Measurements from ENCODE around the gene SMIM32. TPM values are rescaled to one million over a fixed set of nuclear protein-coding genes. Genes with fewer than 3 reads are reported as not detected.

Gene SMIM32
- total RNA-seq, 1 experiment from 2014 or later = 0.31 TPM

- intact Hi-C loops (cut with micrococcal nuclease; ENCODE audit: unreplicated experiment) = loop anchor here (2.0 kb wide), 1 partner anchor 327 kb away; no protein-coding TSS in a partner anchor
These were observed 21.0 kb upstream of the SMIM32 start for GRCh38 chr5:136213919-136214493.

GRCh38 chr5:136212252-136212721 is 19.3 kb upstream of the SMIM32 start:
- intact Hi-C loops (cut with micrococcal nuclease; ENCODE audit: unreplicated experiment) = loop anchor here (2.0 kb wide), 1 partner anchor 325 kb away; no protein-coding TSS in a partner anchor
- H3K4me3 ChIP-seq (ENCODE audit: low read depth in 2 of 2, low read length in 2 of 2) = no peak overlapping the region
- ATAC-seq = peak; percentile 67; the same call in 1 of the 2 replicates

More at GRCh38 chr5:136213919-136214493, 21.0 kb upstream of the SMIM32 start:
- no TSS peak for BruUV-seq (replicated peaks)
- DNase-seq (ENCODE audit: low read depth, low spot score) (no peak), ATAC-seq (no peak)
- in situ Hi-C loops (cut with HindIII; ENCODE audit: low pct_unique_long_range_greater_than_20kb, low sequenced_read_pairs) = no loop called here
- Histone ChIP-seq H3K4me1 (ENCODE audit: control insufficient read depth, insufficient read depth, low read length) (no peaks in the 10 kb centered on the region; the same call in 1 of the 2 replicates), H3K4me3 (ENCODE audit: low read depth in 2 of 2, low read length in 2 of 2) (no peak overlapping the region), H3K9me3 (ENCODE audit: control insufficient read depth, insufficient read depth, low read depth, low read length) (no peaks in the 10 kb centered on the region), H3K36me3 (ENCODE audit: control insufficient read depth, insufficient read depth, low read length) (no peaks in the 10 kb centered on the region), H3K27ac (ENCODE audit: low read length) (no peak overlapping the region), H3K27me3 (ENCODE audit: control insufficient read depth, insufficient read depth, low read length) (no peaks in the 10 kb centered on the region)
- ChIA-PET CTCF (no interaction called here), POLR2A (no interaction called here)
- TF ChIP-seq TCF7L2 (IDR thresholded peaks at IDR 0.05; ENCODE audit: low read depth, low read length) (no peak), CTCF (IDR thresholded peaks at IDR 0.05) (no peak), REST (IDR thresholded peaks at IDR 0.05; ENCODE audit: insufficient read depth in 1 of 2, low read depth in 2 of 2, low read length in 1 of 2) (no peak), SIN3A (IDR thresholded peaks at IDR 0.05; ENCODE audit: borderline replicate concordance, insufficient read depth, low read depth, low read length) (no peak), POLR2AphosphoS5 (IDR thresholded peaks at IDR 0.05; ENCODE audit: low read depth, low read length) (no peak)

More at GRCh38 chr5:136212252-136212721, 19.3 kb upstream of the SMIM32 start:
- in situ Hi-C loops (cut with HindIII; ENCODE audit: low pct_unique_long_range_greater_than_20kb, low sequenced_read_pairs) = no loop called here
- H3K4me1 ChIP-seq (ENCODE audit: control insufficient read depth, insufficient read depth, low read length) = no peaks in the 10 kb centered on the region; the same call in 1 of the 2 replicates
- no peak overlapping the region for H3K27ac ChIP-seq (ENCODE audit: low read length)
- ChIA-PET CTCF (interaction anchor here (0.6 kb wide), 1 partner anchor 316 kb away, joined by 12 read pairs; no protein-coding TSS in a partner anchor), POLR2A (no interaction called here)
- no peaks in the 10 kb centered on the region for H3K9me3 ChIP-seq (ENCODE audit: control insufficient read depth, insufficient read depth, low read depth, low read length)
- TF ChIP-seq TCF7L2 (IDR thresholded peaks at IDR 0.05; ENCODE audit: low read depth, low read length) = no peak
- TF ChIP-seq SIN3A (IDR thresholded peaks at IDR 0.05; ENCODE audit: borderline replicate concordance, insufficient read depth, low read depth, low read length) = no peak
- TF ChIP-seq CTCF (IDR thresholded peaks at IDR 0.05) = peak; percentile 92
- peak; percentile 57 for DNase-seq (ENCODE audit: low read depth, low spot score)
- no TSS peak for BruUV-seq (replicated peaks)
- H3K36me3 ChIP-seq (ENCODE audit: control insufficient read depth, insufficient read depth, low read length) = no peaks in the 10 kb centered on the region
- no peaks in the 10 kb centered on the region for H3K27me3 ChIP-seq (ENCODE audit: control insufficient read depth, insufficient read depth, low read length)

Data from Panc1 (cell line).